Hypothalamus (tissue), 51 donors: ENCODE measurements around the gene CALU.

ENCODE experiments used
- DNase-seq, 51 donors: peaks; one replicate each; lab custom pipeline; 2025; lab: John Stamatoyannopoulos, UW

CALU gene

GRCh38 chr7:128781126-128781525 is 42.0 kb downstream of the CALU start:
- DNase-seq: no peak

DNA sequence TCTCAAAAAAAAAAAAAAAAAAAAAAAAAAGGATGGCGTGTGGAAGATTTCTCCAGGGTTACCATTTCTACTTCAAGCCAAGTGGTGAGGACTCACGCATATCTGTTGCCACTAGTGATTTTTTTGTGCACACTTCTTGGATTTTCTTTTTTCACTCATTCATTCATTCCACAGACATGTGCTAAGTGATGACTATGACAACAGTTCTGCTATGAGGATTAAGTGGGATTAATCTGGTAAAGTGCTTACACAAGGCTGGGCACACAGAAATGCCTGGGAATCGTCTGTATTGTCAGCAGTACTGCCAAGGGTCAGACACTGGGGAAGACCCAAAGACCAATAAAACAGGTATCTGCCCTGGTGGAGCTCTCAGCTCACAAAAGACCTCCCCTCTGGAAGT is 42.7 kb downstream of the CALU start:
- DNase-seq: no peak

GRCh38 chr7:128783143-128783861 is 44.1 kb downstream of the CALU start:
- peak in 29 of 51 donors; percentile 4 to 65 (median 35) for DNase-seq

GRCh38 chr7:128785738-128786137 is 46.6 kb downstream of the CALU start:
- DNase-seq: no peak

GRCh38 chr7:128788446-128789412 is 49.6 kb downstream of the CALU start:
- DNase-seq: no peak

GRCh38 chr7:128790315-128791041 is 51.3 kb downstream of the CALU start:
- peak in 3 of 51 donors; percentile 9 to 28 (median 15) for DNase-seq

GRCh38 chr7:128791121-128791971 is 52.2 kb downstream of the CALU start, which contains the start of gene CCDC136:
Gene CCDC136 (plus strand): TSS chr7:128791968. CDS start chr7:128792412, 444 bp downstream.
- peak in 41 of 51 donors; percentile 7 to 75 (median 46) for DNase-seq

- peak in 2 of 51 donors; percentile 5 to 36 for DNase-seq
Measured at GRCh38 chr7:128791972-128792327, 52.8 kb downstream of the CALU start.

DNA sequence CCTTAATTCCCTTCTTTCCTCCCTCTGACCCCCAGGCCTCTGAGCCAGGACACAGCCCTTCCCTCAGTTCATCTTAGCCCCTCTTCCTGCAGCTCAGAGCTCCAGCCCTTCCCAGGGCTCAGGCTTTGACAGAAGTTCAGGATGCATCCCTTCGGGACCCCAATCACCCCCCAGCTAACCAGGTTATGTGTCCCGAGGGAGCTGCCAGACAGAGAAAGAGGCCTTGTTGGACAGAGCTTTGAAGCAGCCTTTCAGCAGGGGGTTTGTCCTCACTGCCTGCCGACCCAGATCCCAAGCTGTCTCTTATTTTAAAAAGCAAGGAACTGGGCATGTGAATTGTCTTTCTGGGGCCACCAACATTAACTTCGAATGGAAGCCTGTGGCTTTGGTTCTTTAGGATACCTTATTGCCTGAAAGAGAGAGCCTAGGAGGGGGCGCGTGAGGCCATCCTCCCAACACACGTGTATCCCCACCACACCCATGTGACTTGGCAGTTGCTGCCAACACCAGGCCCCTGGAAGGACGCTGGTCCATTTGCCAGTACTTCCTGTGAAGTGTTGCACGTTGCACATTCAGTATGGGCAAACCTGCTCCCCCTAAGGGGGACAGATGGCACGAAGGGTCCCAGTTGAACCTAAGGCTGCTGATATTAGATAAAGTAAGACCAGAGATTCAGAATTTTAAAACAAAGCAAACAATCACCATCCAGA is 53.5 kb downstream of the CALU start:
- peak in 15 of 51 donors; percentile 4 to 44 (median 19) for DNase-seq

GRCh38 chr7:128793181-128793547 is 54.0 kb downstream of the CALU start:
- no peak for DNase-seq

GRCh38 chr7:128794020-128794419 is 54.9 kb downstream of the CALU start:
- DNase-seq: peak in 1 of 51 donors; percentile 15

DNA sequence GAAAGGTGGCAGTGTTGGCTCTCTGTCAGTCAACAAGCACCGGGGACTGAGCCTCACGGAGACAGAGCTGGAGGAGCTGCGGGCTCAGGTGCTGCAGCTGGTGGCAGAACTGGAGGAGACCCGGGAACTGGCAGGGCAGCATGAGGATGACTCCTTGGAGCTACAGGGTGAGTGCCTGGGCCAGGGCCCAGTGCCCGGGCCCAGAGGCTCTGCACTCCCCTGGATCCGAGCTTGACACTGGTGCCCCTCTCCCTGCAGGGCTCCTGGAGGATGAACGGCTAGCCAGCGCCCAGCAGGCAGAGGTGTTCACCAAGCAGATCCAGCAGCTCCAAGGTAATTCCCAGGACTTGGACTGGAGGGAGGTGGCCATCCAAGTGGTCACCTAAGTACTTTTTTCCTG is 55.3 kb downstream of the CALU start:
- DNase-seq: no peak

- no peak for DNase-seq
Measured at GRCh38 chr7:128795129-128795528, 56.0 kb downstream of the CALU start.

DNA sequence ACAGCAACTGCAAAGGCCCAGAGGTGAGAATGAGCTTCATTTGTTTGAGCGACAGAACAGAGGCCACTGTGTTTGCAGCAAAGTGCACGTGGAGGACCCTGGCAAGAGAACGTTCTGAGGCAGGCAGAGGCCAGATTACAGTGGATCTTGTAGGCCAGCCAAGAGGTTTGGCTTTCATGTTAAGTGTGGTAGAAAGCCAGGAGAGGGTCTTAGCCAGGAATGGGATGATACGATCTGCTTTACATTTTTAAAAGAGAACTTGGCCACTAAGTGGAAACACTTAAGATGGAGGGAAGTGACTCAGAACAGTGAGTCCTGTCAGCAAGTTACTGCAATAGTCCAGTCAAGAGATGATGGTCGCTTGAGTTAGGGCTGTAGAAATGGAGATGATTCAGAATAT is 57.2 kb downstream of the CALU start:
- DNase-seq: no peak

DNA sequence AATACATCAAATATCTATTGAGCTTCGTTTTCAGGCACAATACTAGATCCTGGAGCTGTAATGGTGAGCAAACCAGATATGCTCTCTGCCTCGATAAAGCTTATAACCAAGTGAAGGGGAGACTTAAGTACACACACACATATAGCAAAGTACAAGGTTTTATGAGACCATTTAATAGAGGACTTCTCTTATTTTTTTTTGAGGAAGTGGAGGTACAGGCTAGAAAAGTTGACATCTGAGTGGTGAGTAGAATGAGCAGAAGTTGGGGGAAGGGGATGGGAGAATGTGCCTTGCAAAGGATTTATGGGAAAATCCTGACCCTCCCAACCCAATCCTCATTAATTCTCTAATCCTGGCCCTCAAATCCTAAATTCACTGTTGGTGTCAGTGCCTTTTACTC is 60.3 kb downstream of the CALU start:
- DNase-seq: no peak

DNA sequence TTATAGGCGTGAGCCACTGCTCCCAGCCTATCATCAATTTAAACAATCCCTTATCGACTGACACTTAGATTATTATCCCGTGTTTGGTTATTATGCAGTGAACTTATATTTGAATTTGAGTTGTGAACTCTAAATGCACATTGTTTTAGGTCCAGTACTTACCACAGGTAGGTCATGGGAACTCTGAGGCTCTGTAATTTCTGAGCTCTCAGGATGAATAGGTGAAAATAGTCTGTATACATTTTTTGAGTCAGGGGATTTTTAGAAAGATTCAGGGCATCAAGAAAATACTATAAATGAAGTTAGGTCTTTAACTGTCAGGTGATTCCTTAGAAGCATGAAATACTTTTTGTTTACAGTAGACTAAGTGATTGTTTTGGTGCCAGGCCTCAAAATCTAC is 61.4 kb downstream of the CALU start:
- DNase-seq: no peak

- DNase-seq: no peak
Measured at GRCh38 chr7:128801003-128801402, 61.8 kb downstream of the CALU start.

- no peak for DNase-seq
Measured at GRCh38 chr7:128801667-128802418, 62.7 kb downstream of the CALU start.

- DNase-seq: no peak
Measured at GRCh38 chr7:128804484-128804883, 65.3 kb downstream of the CALU start.
